ENCODE data around the gene FNDC8. TPM values are rescaled to one million over a fixed set of nuclear protein-coding genes. Genes with fewer than 3 reads are reported as not detected.
"Not testable (repeated sequence)": the region's sequence is repeated elsewhere in the genome, so short reads cannot be mapped to it uniquely, and the experiment has no call there.

The FNDC8 gene
- polyA plus RNA-seq, 2 of the 4 experiments (the other 2 are of a cell fraction) = not detected

- ATAC-seq; H3K27ac ChIP-seq; POLR2A ChIA-PET; H3K9me3 ChIP-seq; FAIRE-seq; DNase-seq (ENCODE audit: low read depth in 1 of 2, low spot score in 1 of 2); CTCF ChIA-PET; H3K4me1 ChIP-seq; H3K4me2 ChIP-seq; H3K4me3 ChIP-seq: not testable (repeated sequence)
- 65% methylated on average over 5 of the region's 5 CpGs for WGBS (ENCODE audit: missing lambda C conversion rate)
Measured at GRCh38 chr17:35179379-35179778, 58.0 kb downstream of the FNDC8 start.

Small RNAs within 50 kb of the gene (small RNA-seq; reads per million reads assigned to genes)
- gene AC004223.1 = 0 to 1.7 (median 0) reads per million in 6 experiments
- gene RNU6-840P = 0 reads per million in 6 experiments

Other genes starting within 250 kb of the FNDC8 start
- gene CCT6B, start 160.2 kb upstream of the FNDC8 start, polyA plus RNA-seq (2011; rRNA removed) = 1.9 and 3.1 TPM in 2 replicates
- gene CCT6B, start 160.2 kb upstream of the FNDC8 start, polyA plus RNA-seq (2017; fragmentation: RNase III; extraction: RNeasy Plus Mini Kit Qiagen cat#74134 plus additional on column Dnase treatment) = 0.77 to 1.3 TPM (median 0.87 TPM) in 3 replicates
- 12.6 and 21.2 TPM in 2 replicates for gene ZNF830, start 160.1 kb upstream of the FNDC8 start, polyA plus RNA-seq (2011; rRNA removed)
- 18.4 to 20.0 TPM (median 19.9 TPM) in 3 replicates for gene ZNF830, start 160.1 kb upstream of the FNDC8 start, polyA plus RNA-seq (2017; fragmentation: RNase III; extraction: RNeasy Plus Mini Kit Qiagen cat#74134 plus additional on column Dnase treatment)
- gene LIG3, start 141.1 kb upstream of the FNDC8 start, polyA plus RNA-seq (2011; rRNA removed) = 56.8 and 63.4 TPM in 2 replicates
- 35.6 to 40.2 TPM (median 36.3 TPM) in 3 replicates for gene LIG3, start 141.1 kb upstream of the FNDC8 start, polyA plus RNA-seq (2017; fragmentation: RNase III; extraction: RNeasy Plus Mini Kit Qiagen cat#74134 plus additional on column Dnase treatment)
- 35.5 and 49.4 TPM in 2 replicates for gene RFFL, start 57.9 kb upstream of the FNDC8 start, polyA plus RNA-seq (2011; rRNA removed)
- 22.7 to 27.0 TPM (median 23.2 TPM) in 3 replicates for gene RFFL, start 57.9 kb upstream of the FNDC8 start, polyA plus RNA-seq (2017; fragmentation: RNase III; extraction: RNeasy Plus Mini Kit Qiagen cat#74134 plus additional on column Dnase treatment)
- gene RAD51D, start 1.8 kb upstream of the FNDC8 start, polyA plus RNA-seq (2011; rRNA removed) = 18.4 and 21.0 TPM in 2 replicates
- 17.7 to 23.8 TPM (median 20.1 TPM) in 3 replicates for gene RAD51D, start 1.8 kb upstream of the FNDC8 start, polyA plus RNA-seq (2017; fragmentation: RNase III; extraction: RNeasy Plus Mini Kit Qiagen cat#74134 plus additional on column Dnase treatment)
- gene NLE1, start 20.7 kb downstream of the FNDC8 start, polyA plus RNA-seq (2011; rRNA removed) = 19.3 and 20.9 TPM in 2 replicates
- gene NLE1, start 20.7 kb downstream of the FNDC8 start, polyA plus RNA-seq (2017; fragmentation: RNase III; extraction: RNeasy Plus Mini Kit Qiagen cat#74134 plus additional on column Dnase treatment) = 29.7 to 31.8 TPM (median 30.0 TPM) in 3 replicates
- gene UNC45B, start 26.2 kb downstream of the FNDC8 start, polyA plus RNA-seq (2011; rRNA removed) = not detected in 2 replicates
- gene UNC45B, start 26.2 kb downstream of the FNDC8 start, polyA plus RNA-seq (2017; fragmentation: RNase III; extraction: RNeasy Plus Mini Kit Qiagen cat#74134 plus additional on column Dnase treatment) = not detected in 3 replicates
- gene SLC35G3, start 72.8 kb downstream of the FNDC8 start, polyA plus RNA-seq (2011; rRNA removed) = not detected in 2 replicates
- gene SLC35G3, start 72.8 kb downstream of the FNDC8 start, polyA plus RNA-seq (2017; fragmentation: RNase III; extraction: RNeasy Plus Mini Kit Qiagen cat#74134 plus additional on column Dnase treatment) = not detected in 3 replicates
- 30.3 and 33.1 TPM in 2 replicates for gene SLFN5, start 121.5 kb downstream of the FNDC8 start, polyA plus RNA-seq (2011; rRNA removed)
- 1.6 to 2.0 TPM (median 1.9 TPM) in 3 replicates for gene SLFN5, start 121.5 kb downstream of the FNDC8 start, polyA plus RNA-seq (2017; fragmentation: RNase III; extraction: RNeasy Plus Mini Kit Qiagen cat#74134 plus additional on column Dnase treatment)

Data from A549 (cell line).